GM21381 (cell line): ENCODE measurements around the gene ACSS2.

Experiments used
- ATAC-seq: cut with Tn5 transposase; IDR thresholded peaks from one replicate; pipeline ENCODE4 v1.9.1; 2021; ENCODE audit warnings: mild to moderate bottlenecking, moderate library complexity; ENCODE audit not compliant: unreplicated experiment

ACSS2 gene

GRCh38 chr20:34945315-34946077 lies 69.1 kb downstream of the ACSS2 start:
- no peak for ATAC-seq

GRCh38 chr20:34946661-34947060 lies 70.2 kb downstream of the ACSS2 start:
- ATAC-seq: no peak

- ATAC-seq: no peak
Observed at GRCh38 chr20:34947336-34947735, 70.9 kb downstream of the ACSS2 start.

GRCh38 chr20:34948030-34948429 lies 71.6 kb downstream of the ACSS2 start:
- no peak for ATAC-seq

- no peak for ATAC-seq
Observed at GRCh38 chr20:34949120-34949519, 72.7 kb downstream of the ACSS2 start.

GRCh38 chr20:34951252-34951651 lies 74.8 kb downstream of the ACSS2 start:
- no peak for ATAC-seq

- ATAC-seq: no peak
Observed at GRCh38 chr20:34951652-34952051, 75.2 kb downstream of the ACSS2 start.

GRCh38 chr20:34952671-34953070 lies 76.3 kb downstream of the ACSS2 start:
- ATAC-seq: no peak

- ATAC-seq: no peak
Observed at GRCh38 chr20:34953960-34954359, 77.5 kb downstream of the ACSS2 start.

- ATAC-seq: no peak
Observed at GRCh38 chr20:34954904-34955230, 78.5 kb downstream of the ACSS2 start.

- peak; percentile 82 for ATAC-seq
Observed at GRCh38 chr20:34955231-34956040, 79.0 kb downstream of the ACSS2 start, which contains the start of the genes GSS and MYH7B. Gene GSS, minus strand, starts transcription at chr20:34955806. Its CDS starts 3,954 bp downstream, at chr20:34951852. Gene MYH7B, plus strand, starts transcription at chr20:34955868. Its CDS starts 22,138 bp downstream, at chr20:34978006.

GRCh38 chr20:34956041-34956458 lies 79.6 kb downstream of the ACSS2 start:
- ATAC-seq: no peak

- ATAC-seq: no peak
Observed at GRCh38 chr20:34956751-34957472, 80.5 kb downstream of the ACSS2 start.

GRCh38 chr20:34964486-34964885 lies 88.1 kb downstream of the ACSS2 start:
- no peak for ATAC-seq

GRCh38 chr20:34965051-34965450 lies 88.6 kb downstream of the ACSS2 start:
- ATAC-seq: no peak

- no peak for ATAC-seq
Observed at GRCh38 chr20:34967421-34967820, 91.0 kb downstream of the ACSS2 start.

GRCh38 chr20:34968042-34968775 lies 91.8 kb downstream of the ACSS2 start:
- ATAC-seq: no peak

GRCh38 chr20:34970193-34970840 lies 93.9 kb downstream of the ACSS2 start:
- no peak for ATAC-seq

- no peak for ATAC-seq
Observed at GRCh38 chr20:34970846-34971560, 94.6 kb downstream of the ACSS2 start.
